Mesothelial cell of epicardium (in vitro differentiated cells): ENCODE data around the gene GSG1L. TPM values are rescaled to one million over a fixed set of nuclear protein-coding genes. Genes with fewer than 3 reads are reported as not detected.

Experiments
- DNase-seq, 2 experiments: peaks; one replicate each; pipeline ENCODE4 v3.0.0; 2021; ENCODE audit warnings: low spot score in 2 of 2; ENCODE audit not compliant: unreplicated experiment in 2 of 2
- H3K27ac Mint-ChIP-seq: 2 replicates; pipeline ENCODE4 v1.8.0; 2021; ENCODE audit warnings: mixed read lengths
- H3K27me3 Mint-ChIP-seq: 2 replicates; pipeline ENCODE4 v1.8.0; 2021; ENCODE audit warnings: low read depth, mixed read lengths
- H3K36me3 Mint-ChIP-seq: 2 replicates; pipeline ENCODE4 v1.8.0; 2021; ENCODE audit warnings: mixed read lengths
- H3K4me1 Mint-ChIP-seq: 2 replicates; pipeline ENCODE4 v1.8.0; 2021; ENCODE audit warnings: mixed read lengths
- H3K4me3 Mint-ChIP-seq: 2 replicates; pipeline ENCODE4 v1.8.0; 2021; ENCODE audit warnings: mild to moderate bottlenecking, moderate library complexity, mixed read lengths
- H3K9me3 Mint-ChIP-seq: 2 replicates; pipeline ENCODE4 v1.8.0; 2021; ENCODE audit warnings: mixed read lengths
- CTCF ChIP-seq: fragments of 200-600 bp; sonication (generic); IDR thresholded peaks from one replicate; pipeline ENCODE4 v1.5.0; 2021; ENCODE audit warnings: antibody characterized with exemption; ENCODE audit not compliant: unreplicated experiment
- total RNA-seq: library from RNA; stranded (reverse); gene quantifications from 3 replicates; pipeline ENCODE4 v1.2.1, GENCODE V29; 2021

GSG1L gene
- total RNA-seq, 1 donor from 2014 or later, result 1.7 TPM

DNA sequence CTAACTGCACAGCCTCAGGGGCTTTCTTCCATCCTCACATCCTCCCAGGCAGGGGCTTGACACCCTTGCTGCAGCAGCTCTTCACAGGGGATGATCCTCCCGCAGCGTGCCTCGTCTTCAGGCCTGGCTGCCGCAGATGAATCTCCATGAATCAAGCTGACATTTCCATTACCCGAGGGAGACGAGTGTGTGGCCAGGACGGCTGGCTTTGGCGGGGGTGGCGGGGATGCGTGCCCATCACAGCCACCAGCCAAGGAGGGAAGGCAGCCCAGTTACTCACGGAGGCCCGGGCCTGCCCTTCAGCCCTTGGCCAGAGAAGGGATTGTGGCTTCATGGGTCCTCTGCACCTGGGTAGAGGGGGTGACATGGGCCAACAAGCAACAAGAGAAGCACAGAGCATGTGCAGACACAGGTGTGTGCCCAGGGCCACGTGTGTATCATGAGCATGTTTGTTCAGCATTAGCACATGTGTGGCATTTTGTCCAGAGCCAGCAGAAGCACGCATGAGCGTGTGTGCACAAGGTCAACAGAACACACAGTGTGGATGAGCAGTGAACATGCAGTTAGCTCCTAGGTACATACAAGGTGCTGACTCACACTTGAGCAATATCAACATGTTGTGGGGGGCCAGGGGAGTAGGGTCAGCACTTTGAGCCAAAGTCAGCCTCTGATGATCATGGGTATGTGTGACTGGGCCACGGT, 277.1 kb downstream of the GSG1L start:
- H3K27me3 Mint-ChIP-seq, result no peaks in the 10 kb centered on the region
- no peaks in the 10 kb centered on the region for H3K9me3 Mint-ChIP-seq
- H3K4me1 Mint-ChIP-seq, result peaks cover 22% of the 10 kb centered on the region
- no peak for DNase-seq
- H3K4me3 Mint-ChIP-seq, result no peak overlapping the region
- no peak overlapping the region for H3K27ac Mint-ChIP-seq
- H3K36me3 Mint-ChIP-seq, result no peaks in the 10 kb centered on the region
- TF ChIP-seq CTCF, result no peak

DNA sequence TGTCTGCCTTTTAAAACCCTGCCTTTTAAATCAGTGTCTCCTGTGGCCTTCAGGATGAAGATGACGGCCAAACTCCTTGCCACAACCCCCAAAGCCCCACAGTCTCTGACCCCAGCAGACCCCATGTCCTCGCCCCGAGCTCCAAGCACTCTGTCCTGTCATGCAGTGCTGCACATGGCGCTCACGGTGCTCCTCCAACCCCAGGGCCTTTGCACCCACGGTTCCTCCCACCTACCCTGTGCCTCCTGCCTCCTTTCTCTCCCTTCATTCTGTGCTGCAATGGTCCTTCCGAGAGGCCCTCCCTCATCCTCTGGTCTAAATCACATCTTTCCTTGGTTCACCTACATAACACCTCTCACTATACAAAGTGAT, 278.2 kb downstream of the GSG1L start:
- H3K9me3 Mint-ChIP-seq, result no peaks in the 10 kb centered on the region
- H3K4me1 Mint-ChIP-seq, result peaks cover 22% of the 10 kb centered on the region
- no peaks in the 10 kb centered on the region for H3K27me3 Mint-ChIP-seq
- DNase-seq, result no peak
- no peak overlapping the region for H3K27ac Mint-ChIP-seq
- no peak overlapping the region for H3K4me3 Mint-ChIP-seq
- no peaks in the 10 kb centered on the region for H3K36me3 Mint-ChIP-seq
- no peak for TF ChIP-seq CTCF

- Mint-ChIP-seq H3K9me3 (no peaks in the 10 kb centered on the region), H3K36me3 (no peaks in the 10 kb centered on the region), H3K27me3 (no peaks in the 10 kb centered on the region), H3K27ac (no peak overlapping the region), H3K4me3 (no peak overlapping the region), H3K4me1 (peaks cover 26% of the 10 kb centered on the region)
- DNase-seq, result no peak
- no peak for TF ChIP-seq CTCF
These were observed 278.9 kb downstream of the GSG1L start for GRCh38 chr16:27784351-27785306.

GRCh38 chr16:27781981-27782880, 281.3 kb downstream of the GSG1L start:
- Mint-ChIP-seq H3K9me3 (no peaks in the 10 kb centered on the region), H3K4me3 (no peak overlapping the region), H3K36me3 (no peaks in the 10 kb centered on the region), H3K4me1 (peaks cover 30% of the 10 kb centered on the region), H3K27me3 (no peaks in the 10 kb centered on the region), H3K27ac (peak overlapping the region; percentile 68)
- DNase-seq, result no peak
- no peak for TF ChIP-seq CTCF

- Mint-ChIP-seq H3K4me3 (no peak overlapping the region), H3K27ac (no peak overlapping the region), H3K4me1 (peaks cover 30% of the 10 kb centered on the region)
These were observed 282.4 kb downstream of the GSG1L start for GRCh38 chr16:27781195-27781524.

More at GRCh38 chr16:27781195-27781524, 282.4 kb downstream of the GSG1L start:
- DNase-seq, result no peak
- TF ChIP-seq CTCF, result no peak
- no peaks in the 10 kb centered on the region for H3K27me3 Mint-ChIP-seq
- no peaks in the 10 kb centered on the region for H3K36me3 Mint-ChIP-seq
- H3K9me3 Mint-ChIP-seq, result no peaks in the 10 kb centered on the region
